DMS153 treated with DMSO at 0.1 percent for 48 hours (cell line): ENCODE results near the gene MEGF8.
A peak's percentile ranks its signal among the peaks of the same experiment; 100 is the strongest.

ENCODE experiments used
- DNase-seq: peaks from one replicate; lab custom pipeline; 2025; ENCODE audit not compliant: unreplicated experiment; lab: John Stamatoyannopoulos, UW

Gene MEGF8, protein sequence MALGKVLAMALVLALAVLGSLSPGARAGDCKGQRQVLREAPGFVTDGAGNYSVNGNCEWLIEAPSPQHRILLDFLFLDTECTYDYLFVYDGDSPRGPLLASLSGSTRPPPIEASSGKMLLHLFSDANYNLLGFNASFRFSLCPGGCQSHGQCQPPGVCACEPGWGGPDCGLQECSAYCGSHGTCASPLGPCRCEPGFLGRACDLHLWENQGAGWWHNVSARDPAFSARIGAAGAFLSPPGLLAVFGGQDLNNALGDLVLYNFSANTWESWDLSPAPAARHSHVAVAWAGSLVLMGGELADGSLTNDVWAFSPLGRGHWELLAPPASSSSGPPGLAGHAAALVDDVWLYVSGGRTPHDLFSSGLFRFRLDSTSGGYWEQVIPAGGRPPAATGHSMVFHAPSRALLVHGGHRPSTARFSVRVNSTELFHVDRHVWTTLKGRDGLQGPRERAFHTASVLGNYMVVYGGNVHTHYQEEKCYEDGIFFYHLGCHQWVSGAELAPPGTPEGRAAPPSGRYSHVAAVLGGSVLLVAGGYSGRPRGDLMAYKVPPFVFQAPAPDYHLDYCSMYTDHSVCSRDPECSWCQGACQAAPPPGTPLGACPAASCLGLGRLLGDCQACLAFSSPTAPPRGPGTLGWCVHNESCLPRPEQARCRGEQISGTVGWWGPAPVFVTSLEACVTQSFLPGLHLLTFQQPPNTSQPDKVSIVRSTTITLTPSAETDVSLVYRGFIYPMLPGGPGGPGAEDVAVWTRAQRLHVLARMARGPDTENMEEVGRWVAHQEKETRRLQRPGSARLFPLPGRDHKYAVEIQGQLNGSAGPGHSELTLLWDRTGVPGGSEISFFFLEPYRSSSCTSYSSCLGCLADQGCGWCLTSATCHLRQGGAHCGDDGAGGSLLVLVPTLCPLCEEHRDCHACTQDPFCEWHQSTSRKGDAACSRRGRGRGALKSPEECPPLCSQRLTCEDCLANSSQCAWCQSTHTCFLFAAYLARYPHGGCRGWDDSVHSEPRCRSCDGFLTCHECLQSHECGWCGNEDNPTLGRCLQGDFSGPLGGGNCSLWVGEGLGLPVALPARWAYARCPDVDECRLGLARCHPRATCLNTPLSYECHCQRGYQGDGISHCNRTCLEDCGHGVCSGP (N-terminal part only)

DNA sequence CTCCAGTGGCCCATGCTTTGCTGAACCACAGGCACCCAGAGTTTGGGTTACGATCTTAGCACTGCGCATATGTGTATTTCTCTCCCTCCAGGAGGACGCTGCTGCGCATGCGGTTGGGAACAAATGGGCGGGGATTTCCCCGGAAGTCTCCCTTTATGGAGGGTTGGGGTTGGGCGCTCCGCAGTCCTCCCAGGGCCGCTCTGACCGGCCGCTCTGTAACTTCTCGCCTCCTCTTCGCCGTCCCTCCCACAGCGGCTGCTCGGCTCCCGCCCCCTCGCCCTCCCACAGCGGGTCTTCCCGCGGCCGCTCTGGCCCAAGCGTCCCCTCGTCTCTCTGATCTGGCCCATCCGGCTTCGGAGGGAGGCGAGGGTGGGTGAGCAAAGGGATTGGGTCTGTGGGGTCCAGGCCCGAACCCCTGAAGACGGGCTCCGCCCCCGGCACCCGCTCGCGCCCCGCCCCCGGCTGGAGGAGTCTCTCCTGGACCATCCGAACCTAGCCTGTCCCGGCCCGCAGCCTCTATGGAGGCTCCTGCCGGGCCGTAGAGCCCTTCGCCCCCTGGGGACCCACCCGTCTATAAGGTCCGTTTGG is at the start of gene MEGF8:
Gene MEGF8, plus strand, starts transcription at position 328 of the 588 bp plus-strand sequence. CDS start 609 bp downstream, outside the sequence.
- DNase-seq, result peak; percentile 97

DNA sequence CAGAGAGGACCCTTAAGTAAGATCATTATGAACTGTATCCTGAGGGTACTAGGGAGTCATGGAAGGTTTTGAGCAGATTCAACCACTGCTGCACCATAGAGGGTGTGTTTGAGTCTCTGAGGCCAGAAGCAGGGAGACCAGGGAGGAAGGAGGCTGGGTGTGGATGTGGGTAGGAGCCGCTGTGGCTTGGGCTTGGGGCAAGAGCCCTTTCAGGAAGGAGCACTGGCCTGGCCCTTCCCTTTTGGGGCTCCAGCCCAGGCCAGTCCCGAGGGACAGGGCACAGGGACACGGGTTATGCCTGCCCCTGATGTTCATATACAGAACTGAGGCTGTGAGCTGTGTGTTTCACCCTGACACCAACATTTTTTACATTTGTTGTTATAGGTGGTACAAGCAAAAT is 49.2 kb upstream of the MEGF8 start:
- DNase-seq, result no peak

DNA sequence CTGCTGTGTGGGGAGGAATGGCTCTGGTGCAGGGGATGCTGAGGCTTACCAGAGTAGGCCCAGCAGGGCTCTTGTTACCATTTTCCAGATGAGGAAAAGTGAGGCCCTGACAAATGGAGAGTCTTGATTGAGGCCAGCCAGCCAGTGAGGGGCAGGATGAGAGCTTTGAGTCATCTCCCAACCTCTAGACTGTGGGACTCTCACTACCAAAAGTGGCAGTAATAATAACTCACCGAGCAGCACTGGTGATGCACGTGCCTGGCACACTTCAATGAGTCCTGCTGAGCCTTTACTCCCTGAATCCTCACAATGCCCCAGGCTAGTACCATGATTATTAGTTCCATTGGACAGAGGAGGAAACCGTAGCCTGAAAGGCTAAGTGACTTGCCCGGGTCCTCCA is 48.6 kb upstream of the MEGF8 start:
- DNase-seq, result no peak

GRCh38 chr19:42277821-42278451 is 47.5 kb upstream of the MEGF8 start:
- DNase-seq, result no peak

DNA sequence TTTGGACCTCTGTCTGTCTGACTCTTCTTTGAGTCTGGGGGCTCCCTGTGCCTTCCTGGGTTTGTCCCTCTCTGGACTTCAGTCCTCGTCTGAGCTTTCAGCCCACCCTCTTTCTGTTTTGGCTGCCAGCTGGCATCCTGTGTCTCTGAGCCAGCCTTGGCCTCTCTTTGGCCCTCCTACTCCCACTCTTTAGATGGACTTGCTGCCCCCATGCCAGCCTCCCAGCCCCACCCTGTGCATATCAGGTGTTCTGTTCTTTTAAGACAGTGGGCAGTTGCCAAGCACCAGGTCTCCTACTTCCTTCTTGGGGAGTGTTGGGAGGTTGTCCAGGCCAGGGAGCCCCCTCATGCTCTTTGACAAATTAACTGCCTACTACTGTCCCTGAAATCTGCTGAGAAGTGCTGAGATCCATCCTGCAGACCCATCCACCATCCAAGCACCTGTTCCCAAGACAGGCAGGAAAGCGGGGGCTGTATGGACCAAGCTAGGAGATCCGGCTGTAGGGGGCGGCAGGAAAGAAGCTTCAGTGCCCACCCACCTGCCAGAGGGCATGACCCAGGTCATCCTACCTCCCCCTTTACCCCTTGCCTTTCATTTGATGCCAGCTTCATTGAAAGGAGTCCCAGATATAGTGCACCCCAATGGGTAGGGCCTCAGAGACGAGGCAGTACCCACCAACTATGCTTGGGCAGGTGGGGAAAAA is 46.8 kb upstream of the MEGF8 start:
- DNase-seq, result no peak

DNA sequence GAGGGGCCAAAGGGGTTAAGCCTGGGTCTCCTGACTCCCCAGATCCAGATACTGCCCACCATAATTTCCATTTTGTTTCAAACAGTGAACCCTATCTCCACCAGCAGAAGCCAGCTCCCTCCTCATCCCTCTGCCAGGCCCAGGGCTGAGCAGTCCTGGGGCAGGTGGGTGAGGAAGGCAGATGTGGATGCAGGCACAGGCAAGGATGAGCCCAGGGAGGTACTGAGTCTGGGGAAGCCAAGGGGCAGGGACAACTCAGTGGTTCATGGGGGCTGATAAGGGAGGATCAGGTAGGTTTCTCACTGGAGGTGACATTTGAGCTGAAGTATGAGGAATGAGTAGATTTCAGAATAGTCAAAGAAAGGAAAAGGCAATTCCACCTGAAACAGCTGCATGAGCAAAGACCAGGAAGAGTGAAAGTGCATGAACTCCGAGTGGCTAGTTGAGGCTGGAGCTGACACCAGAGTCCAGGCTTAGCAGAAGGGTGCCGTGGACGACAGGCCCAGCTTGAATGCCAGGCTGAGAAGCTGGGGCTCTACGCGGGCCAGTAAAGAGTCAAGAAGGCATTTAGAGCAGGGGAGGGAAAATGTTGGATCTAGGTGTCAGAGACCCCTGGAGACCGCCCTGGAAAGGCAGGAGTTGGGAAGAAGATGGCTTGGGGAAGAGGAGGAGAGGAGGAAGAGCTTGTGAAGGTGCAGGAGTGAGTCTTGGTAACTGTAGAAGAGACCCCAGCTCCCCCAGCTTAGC is 46.1 kb upstream of the MEGF8 start:
- DNase-seq, result no peak

DNA sequence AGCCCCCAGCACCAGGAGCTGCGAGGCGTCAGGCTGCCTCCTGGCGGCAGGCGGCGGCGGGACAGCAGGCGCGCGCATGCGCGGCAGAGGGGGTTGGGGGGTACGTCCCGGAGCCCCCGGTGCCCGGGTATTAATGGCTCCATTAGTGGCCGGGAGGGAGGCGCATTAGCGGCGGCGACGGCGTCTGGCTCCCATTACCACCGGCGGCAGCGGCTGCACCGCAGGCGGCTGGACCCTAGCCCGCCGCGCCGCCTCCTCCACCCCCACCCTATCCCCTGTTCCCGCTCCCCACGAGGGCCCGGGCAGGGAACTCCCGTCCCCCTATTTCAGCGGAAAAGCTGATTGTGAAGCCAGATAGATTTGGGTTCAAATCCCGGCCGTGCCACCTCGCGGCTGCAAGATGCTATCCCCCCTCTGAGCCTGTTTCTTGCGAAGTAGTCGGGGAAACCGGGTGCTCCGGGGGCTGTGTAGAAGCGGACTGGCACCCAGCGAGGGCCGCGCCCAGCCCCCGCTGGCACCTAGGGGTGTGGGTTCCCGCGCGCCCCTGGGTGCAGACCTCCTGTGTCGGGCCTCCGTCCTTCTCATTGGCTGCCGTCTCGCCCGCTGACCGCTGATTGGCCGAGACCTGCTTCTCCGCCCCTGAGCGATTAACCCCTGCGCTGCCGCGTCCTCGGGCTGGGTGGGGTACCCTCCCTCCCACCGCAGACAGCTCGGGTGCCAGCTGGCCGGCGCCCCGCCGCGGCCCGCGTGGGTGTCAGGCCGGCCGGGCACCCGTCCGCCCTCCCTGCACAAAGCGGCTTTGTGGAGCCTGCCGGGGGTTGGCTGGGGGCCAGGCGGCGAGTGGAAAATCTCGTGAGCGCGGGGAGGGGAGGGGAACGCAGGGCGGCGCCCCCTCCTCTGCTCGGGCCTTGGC is 45.3 kb upstream of the MEGF8 start:
- peak; percentile 89 for DNase-seq

GRCh38 chr19:42280815-42281145 is 44.7 kb upstream of the MEGF8 start:
- DNase-seq, result no peak

GRCh38 chr19:42281146-42281826 is 44.1 kb upstream of the MEGF8 start:
- DNase-seq, result no peak

- DNase-seq, result no peak
These were observed 43.3 kb upstream of the MEGF8 start for GRCh38 chr19:42281827-42282762.

GRCh38 chr19:42282819-42283187 is 42.6 kb upstream of the MEGF8 start:
- no peak for DNase-seq

- DNase-seq, result peak; percentile 76
These were observed 42.0 kb upstream of the MEGF8 start for GRCh38 chr19:42283188-42284065.

DNA sequence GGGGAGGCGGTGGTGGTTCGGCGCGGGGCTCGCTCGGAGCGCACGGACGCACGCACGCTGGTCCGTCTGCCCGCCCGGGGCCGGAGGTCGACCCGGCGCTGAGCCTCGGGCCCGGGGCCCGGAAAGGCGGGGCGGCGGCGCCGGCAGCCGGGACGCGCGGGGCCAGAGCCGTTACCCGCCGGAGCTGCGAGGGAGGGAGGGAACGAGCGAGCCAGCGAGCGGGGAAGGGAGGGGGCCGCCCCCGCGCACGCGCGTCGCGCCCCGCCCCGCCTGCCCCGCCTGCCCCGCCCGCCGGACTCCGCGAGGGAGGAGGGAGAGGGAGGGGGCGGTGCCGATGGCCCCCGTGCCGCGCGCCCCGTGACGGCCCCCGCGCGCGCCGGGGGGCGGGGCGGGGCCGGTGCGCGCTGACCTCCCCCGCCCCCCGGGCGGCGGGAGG is 41.4 kb upstream of the MEGF8 start:
- peak; percentile 46 for DNase-seq

GRCh38 chr19:42284591-42285341 is 40.7 kb upstream of the MEGF8 start:
- no peak for DNase-seq

DNA sequence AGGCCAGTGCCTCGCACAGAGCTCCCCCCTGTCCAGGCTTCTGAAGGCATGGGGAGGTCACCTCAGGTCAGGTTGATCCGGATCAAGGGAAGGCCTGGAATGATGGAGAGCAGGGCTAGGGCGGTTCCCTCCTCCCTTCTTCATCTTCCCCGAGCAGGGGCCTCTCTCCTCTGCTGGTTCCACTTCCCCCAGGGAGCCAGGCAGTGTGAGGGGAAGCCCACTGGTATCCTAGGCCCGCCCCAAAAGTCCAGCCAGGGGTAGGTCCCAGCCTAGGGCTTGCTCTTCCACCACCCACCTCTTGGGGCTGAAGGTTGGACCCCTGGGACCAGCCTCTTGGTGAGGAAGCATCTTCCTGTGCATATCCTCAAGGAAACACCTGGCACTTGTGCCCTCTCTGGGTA is 39.9 kb upstream of the MEGF8 start:
- DNase-seq, result no peak
